GM23338 (cell line): ENCODE data around the gene PALMD.

Experiments
- CREB1 ChIP-seq: fragments of 250-450 bp; sonication (Bioruptor Pico); IDR thresholded peaks from 2 replicates; pipeline ENCODE4 v1.5.0; 2020; ENCODE audit warnings: low read depth, mild to moderate bottlenecking, moderate library complexity
- CTCF ChIP-seq, 2 experiments: fragments of 200-600 bp in 1 of 2; sonication (generic) in 1 of 2; conservative IDR thresholded peaks; 2 replicates each; pipeline versions ENCODE4 v1.5.1 to v1.6.1; 2016 to 2017; ENCODE audit warnings: antibody characterized with exemption in 2 of 2, low read depth in 2 of 2, mild to moderate bottlenecking in 2 of 2, moderate library complexity in 1 of 2
- EZH2 ChIP-seq: fragments of 200-600 bp; sonication (generic); IDR thresholded peaks from one replicate; pipeline ENCODE4 v1.8.0; 2017; ENCODE audit warnings: antibody characterized with exemption, mild to moderate bottlenecking, low read depth; ENCODE audit not compliant: unreplicated experiment
- EZH2phosphoT487 ChIP-seq: fragments of 200-600 bp; sonication (generic); IDR thresholded peaks from one replicate; pipeline ENCODE4 v1.8.1; 2018; ENCODE audit warnings: antibody characterized with exemption; ENCODE audit not compliant: unreplicated experiment
- JUNB ChIP-seq: IDR thresholded peaks from one replicate; pipeline ENCODE4 v1.6.1; 2016; ENCODE audit warnings: antibody characterized with exemption; ENCODE audit not compliant: unreplicated experiment
- NANOG ChIP-seq: IDR thresholded peaks from 2 replicates; pipeline ENCODE4 v1.6.1; 2016; ENCODE audit warnings: antibody characterized with exemption, borderline replicate concordance
- POLR2AphosphoS5 ChIP-seq: IDR thresholded peaks from 2 replicates; pipeline ENCODE4 v1.6.1; 2016; ENCODE audit warnings: antibody characterized with exemption, low read depth
- REST ChIP-seq: IDR thresholded peaks from one replicate; pipeline ENCODE4 v1.6.1; 2018; ENCODE audit warnings: antibody characterized with exemption; ENCODE audit not compliant: unreplicated experiment
- STAT1 ChIP-seq: IDR thresholded peaks from one replicate; pipeline ENCODE4 v1.6.1; 2016; ENCODE audit warnings: antibody characterized with exemption; ENCODE audit not compliant: unreplicated experiment
- ZNF114 ChIP-seq: fragments of 250-450 bp; sonication (Bioruptor Pico); IDR thresholded peaks from 2 replicates; pipeline ENCODE4 v1.5.0; 2020; ENCODE audit warnings: mild to moderate bottlenecking, moderate library complexity
- ZNF331 ChIP-seq: fragments of 250-450 bp; sonication (Bioruptor Pico); IDR thresholded peaks from 2 replicates; pipeline ENCODE4 v1.5.0; 2020; ENCODE audit warnings: low read depth, mild to moderate bottlenecking, moderate library complexity
- TF ChIP-seq, protein P1 (sequence below): fragments of 250-450 bp; sonication (Bioruptor Pico); IDR thresholded peaks from 2 replicates; pipeline ENCODE4 v1.5.0; 2020; ENCODE audit warnings: mild to moderate bottlenecking, moderate library complexity
- TF ChIP-seq, protein P2 (sequence below): IDR thresholded peaks from 2 replicates; pipeline ENCODE4 v1.6.1; 2016; ENCODE audit warnings: antibody characterized with exemption

- TF ChIP-seq CTCF (conservative IDR thresholded peaks at IDR 0.05; ENCODE audit: low read depth in 2 of 2): no peak
- TF ChIP-seq POLR2AphosphoS5: no peak
- TF ChIP-seq ZNF114: no peak
- no peak for TF ChIP-seq REST
- no peak for TF ChIP-seq EZH2phosphoT487
- no peak for TF ChIP-seq EZH2
- no peak for TF ChIP-seq CREB1 (CRISPR knock-in tag)
- TF ChIP-seq, protein P1, sequence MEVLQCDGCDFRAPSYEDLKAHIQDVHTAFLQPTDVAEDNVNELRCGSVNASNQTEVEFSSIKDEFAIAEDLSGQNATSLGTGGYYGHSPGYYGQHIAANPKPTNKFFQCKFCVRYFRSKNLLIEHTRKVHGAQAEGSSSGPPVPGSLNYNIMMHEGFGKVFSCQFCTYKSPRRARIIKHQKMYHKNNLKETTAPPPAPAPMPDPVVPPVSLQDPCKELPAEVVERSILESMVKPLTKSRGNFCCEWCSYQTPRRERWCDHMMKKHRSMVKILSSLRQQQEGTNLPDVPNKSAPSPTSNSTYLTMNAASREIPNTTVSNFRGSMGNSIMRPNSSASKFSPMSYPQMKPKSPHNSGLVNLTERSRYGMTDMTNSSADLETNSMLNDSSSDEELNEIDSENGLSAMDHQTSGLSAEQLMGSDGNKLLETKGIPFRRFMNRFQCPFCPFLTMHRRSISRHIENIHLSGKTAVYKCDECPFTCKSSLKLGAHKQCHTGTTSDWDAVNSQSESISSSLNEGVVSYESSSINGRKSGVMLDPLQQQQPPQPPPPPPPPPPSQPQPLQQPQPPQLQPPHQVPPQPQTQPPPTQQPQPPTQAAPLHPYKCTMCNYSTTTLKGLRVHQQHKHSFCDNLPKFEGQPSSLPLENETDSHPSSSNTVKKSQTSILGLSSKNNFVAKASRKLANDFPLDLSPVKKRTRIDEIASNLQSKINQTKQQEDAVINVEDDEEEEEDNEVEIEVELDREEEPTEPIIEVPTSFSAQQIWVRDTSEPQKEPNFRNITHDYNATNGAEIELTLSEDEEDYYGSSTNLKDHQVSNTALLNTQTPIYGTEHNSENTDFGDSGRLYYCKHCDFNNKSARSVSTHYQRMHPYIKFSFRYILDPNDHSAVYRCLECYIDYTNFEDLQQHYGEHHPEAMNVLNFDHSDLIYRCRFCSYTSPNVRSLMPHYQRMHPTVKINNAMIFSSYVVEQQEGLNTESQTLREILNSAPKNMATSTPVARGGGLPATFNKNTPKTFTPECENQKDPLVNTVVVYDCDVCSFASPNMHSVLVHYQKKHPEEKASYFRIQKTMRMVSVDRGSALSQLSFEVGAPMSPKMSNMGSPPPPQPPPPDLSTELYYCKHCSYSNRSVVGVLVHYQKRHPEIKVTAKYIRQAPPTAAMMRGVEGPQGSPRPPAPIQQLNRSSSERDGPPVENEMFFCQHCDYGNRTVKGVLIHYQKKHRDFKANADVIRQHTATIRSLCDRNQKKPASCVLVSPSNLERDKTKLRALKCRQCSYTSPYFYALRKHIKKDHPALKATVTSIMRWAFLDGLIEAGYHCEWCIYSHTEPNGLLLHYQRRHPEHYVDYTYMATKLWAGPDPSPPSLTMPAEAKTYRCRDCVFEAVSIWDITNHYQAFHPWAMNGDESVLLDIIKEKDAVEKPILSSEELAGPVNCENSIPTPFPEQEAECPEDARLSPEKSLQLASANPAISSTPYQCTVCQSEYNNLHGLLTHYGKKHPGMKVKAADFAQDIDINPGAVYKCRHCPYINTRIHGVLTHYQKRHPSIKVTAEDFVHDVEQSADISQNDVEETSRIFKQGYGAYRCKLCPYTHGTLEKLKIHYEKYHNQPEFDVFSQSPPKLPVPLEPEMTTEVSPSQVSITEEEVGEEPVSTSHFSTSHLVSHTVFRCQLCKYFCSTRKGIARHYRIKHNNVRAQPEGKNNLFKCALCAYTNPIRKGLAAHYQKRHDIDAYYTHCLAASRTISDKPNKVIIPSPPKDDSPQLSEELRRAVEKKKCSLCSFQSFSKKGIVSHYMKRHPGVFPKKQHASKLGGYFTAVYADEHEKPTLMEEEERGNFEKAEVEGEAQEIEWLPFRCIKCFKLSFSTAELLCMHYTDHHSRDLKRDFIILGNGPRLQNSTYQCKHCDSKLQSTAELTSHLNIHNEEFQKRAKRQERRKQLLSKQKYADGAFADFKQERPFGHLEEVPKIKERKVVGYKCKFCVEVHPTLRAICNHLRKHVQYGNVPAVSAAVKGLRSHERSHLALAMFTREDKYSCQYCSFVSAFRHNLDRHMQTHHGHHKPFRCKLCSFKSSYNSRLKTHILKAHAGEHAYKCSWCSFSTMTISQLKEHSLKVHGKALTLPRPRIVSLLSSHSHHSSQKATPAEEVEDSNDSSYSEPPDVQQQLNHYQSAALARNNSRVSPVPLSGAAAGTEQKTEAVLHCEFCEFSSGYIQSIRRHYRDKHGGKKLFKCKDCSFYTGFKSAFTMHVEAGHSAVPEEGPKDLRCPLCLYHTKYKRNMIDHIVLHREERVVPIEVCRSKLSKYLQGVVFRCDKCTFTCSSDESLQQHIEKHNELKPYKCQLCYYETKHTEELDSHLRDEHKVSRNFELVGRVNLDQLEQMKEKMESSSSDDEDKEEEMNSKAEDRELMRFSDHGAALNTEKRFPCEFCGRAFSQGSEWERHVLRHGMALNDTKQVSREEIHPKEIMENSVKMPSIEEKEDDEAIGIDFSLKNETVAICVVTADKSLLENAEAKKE (CRISPR knock-in tag): no peak
- no peak for TF ChIP-seq JUNB
- TF ChIP-seq, protein P2, sequence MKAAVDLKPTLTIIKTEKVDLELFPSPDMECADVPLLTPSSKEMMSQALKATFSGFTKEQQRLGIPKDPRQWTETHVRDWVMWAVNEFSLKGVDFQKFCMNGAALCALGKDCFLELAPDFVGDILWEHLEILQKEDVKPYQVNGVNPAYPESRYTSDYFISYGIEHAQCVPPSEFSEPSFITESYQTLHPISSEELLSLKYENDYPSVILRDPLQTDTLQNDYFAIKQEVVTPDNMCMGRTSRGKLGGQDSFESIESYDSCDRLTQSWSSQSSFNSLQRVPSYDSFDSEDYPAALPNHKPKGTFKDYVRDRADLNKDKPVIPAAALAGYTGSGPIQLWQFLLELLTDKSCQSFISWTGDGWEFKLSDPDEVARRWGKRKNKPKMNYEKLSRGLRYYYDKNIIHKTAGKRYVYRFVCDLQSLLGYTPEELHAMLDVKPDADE: no peak
- TF ChIP-seq ZNF331: no peak
- no peak for TF ChIP-seq NANOG
- no peak for TF ChIP-seq STAT1
These were observed 12.0 kb downstream of the PALMD start for GRCh38 chr1:99658031-99658290.
